K562 (cell line): ENCODE results near the gene ALDH9A1. TPM values are rescaled to one million over a fixed set of nuclear protein-coding genes. Genes with fewer than 3 reads are reported as not detected.

ENCODE experiments used
- CLOCK ChIP-seq: fragments of 250-450 bp; sonication (Bioruptor Pico); IDR thresholded peaks from 2 replicates; pipeline ENCODE4 v1.4.0; 2020; ENCODE audit warnings: mild to moderate bottlenecking, moderate library complexity, borderline replicate concordance
- EP300 ChIP-seq: IDR thresholded peaks from 2 replicates; pipeline ENCODE4 v1.6.1; 2012; ENCODE audit warnings: low read length, improper control_type of control experiment
- ESRRA ChIP-seq: fragments of 450-650 bp; IDR thresholded peaks from 2 replicates; pipeline ENCODE4 v1.6.1; 2014; ENCODE audit warnings: low read depth, mild to moderate bottlenecking, moderate library complexity, borderline replicate concordance
- FOXA3 ChIP-seq, 2 experiments: fragments of 450-650 bp in 1 of 2; sonication (generic) in 1 of 2; formaldehyde crosslinking; IDR thresholded peaks in 1 of 2; conservative IDR thresholded peaks in 1 of 2; 2 replicates each; pipeline versions ENCODE4 v1.4.0 to v1.8.0; 2020 to 2022; ENCODE audit warnings: mild to moderate bottlenecking in 2 of 2, missing genetic modification reagents in 1 of 2
- FOXP1 ChIP-seq: sonication (generic); formaldehyde crosslinking; IDR thresholded peaks from 2 replicates; pipeline ENCODE4 v1.8.0; 2022; ENCODE audit warnings: mild to moderate bottlenecking, missing genetic modification reagents
- GABPB1 ChIP-seq: sonication (generic); formaldehyde crosslinking; IDR thresholded peaks from 2 replicates; pipeline ENCODE4 v1.8.0; 2022; ENCODE audit warnings: mild to moderate bottlenecking, missing genetic modification reagents
- GTF2A2 ChIP-seq: IDR thresholded peaks from 2 replicates; pipeline ENCODE4 v1.6.1; 2016; ENCODE audit warnings: mild to moderate bottlenecking, missing genetic modification characterization, missing compliant biosample characterization
- HNRNPUL1 ChIP-seq: fragments of 200-400 bp; formaldehyde crosslinking; IDR thresholded peaks from 2 replicates; pipeline ENCODE4 v1.6.1; 2017; ENCODE audit warnings: low read length
- HSF4 ChIP-seq: fragments of 250-450 bp; sonication (Bioruptor Pico); IDR thresholded peaks from 2 replicates; pipeline ENCODE4 v2.1.2; 2022; ENCODE audit warnings: mild to moderate bottlenecking, moderate library complexity, borderline replicate concordance
- MCM2 ChIP-seq: fragments of 450-650 bp; IDR thresholded peaks from 2 replicates; pipeline ENCODE4 v1.6.1; 2017; ENCODE audit warnings: low read depth, mild to moderate bottlenecking
- MIER1 ChIP-seq: fragments of 450-650 bp; IDR thresholded peaks from 2 replicates; pipeline ENCODE4 v1.6.1; 2016; ENCODE audit warnings: antibody characterized with exemption, mild to moderate bottlenecking, low read depth
- NCOA2 ChIP-seq, 2 experiments: fragments of 450-650 bp; IDR thresholded peaks; 2 replicates each; pipeline ENCODE4 v1.6.1; 2018; ENCODE audit warnings: mild to moderate bottlenecking in 2 of 2, moderate library complexity in 1 of 2; ENCODE audit not compliant: partially characterized antibody in 2 of 2
- NELFE ChIP-seq: IDR thresholded peaks from 2 replicates; pipeline ENCODE4 v1.6.1; 2011; ENCODE audit warnings: mild to moderate bottlenecking; ENCODE audit not compliant: insufficient read depth, insufficient read length
- OTX1 ChIP-seq: fragments of 450-650 bp; formaldehyde crosslinking; IDR thresholded peaks from 2 replicates; pipeline ENCODE4 v1.4.0; 2022; ENCODE audit warnings: mild to moderate bottlenecking
- PTTG1 ChIP-seq: fragments of 450-650 bp; IDR thresholded peaks from 2 replicates; pipeline ENCODE4 v1.6.1; 2016; ENCODE audit warnings: low read depth, mild to moderate bottlenecking, missing genetic modification characterization, missing compliant biosample characterization
- SMARCA4 ChIP-seq: fragments of 450-650 bp; IDR thresholded peaks from 2 replicates; pipeline ENCODE4 v1.6.1; 2016
- SMARCE1 ChIP-seq: fragments of 450-650 bp; IDR thresholded peaks from 2 replicates; pipeline ENCODE4 v1.7.1; 2016; ENCODE audit warnings: mild to moderate bottlenecking
- SMC3 ChIP-seq: conservative IDR thresholded peaks from 2 replicates; pipeline ENCODE4 v1.6.1; 2011; ENCODE audit warnings: low read depth, low read length, improper control_type of control experiment; ENCODE audit not compliant: insufficient read depth
- SRSF7 ChIP-seq: fragments of 200-400 bp; formaldehyde crosslinking; optimal IDR thresholded peaks from 2 replicates; pipeline ENCODE3; 2017; ENCODE audit warnings: mild to moderate bottlenecking, low read depth, low read length
- ZFP30 ChIP-seq: fragments of 250-450 bp; sonication (Bioruptor Pico); IDR thresholded peaks from 2 replicates; pipeline ENCODE4 v1.8.0; 2022; ENCODE audit warnings: moderate library complexity, mild to moderate bottlenecking, inconsistent platforms, borderline replicate concordance
- ZKSCAN3 ChIP-seq: fragments of 250-450 bp; sonication (Bioruptor Pico); IDR thresholded peaks from 2 replicates; pipeline ENCODE4 v1.4.0; 2020
- ZNF408 ChIP-seq: fragments of 250-450 bp; sonication (Bioruptor Pico); IDR thresholded peaks from 2 replicates; pipeline ENCODE4 v1.4.0; 2020; ENCODE audit warnings: low read depth, mild to moderate bottlenecking, moderate library complexity
- ZNF507 ChIP-seq: conservative IDR thresholded peaks from 2 replicates; pipeline ENCODE4 v1.6.1; 2017; ENCODE audit warnings: missing genetic modification characterization, missing compliant biosample characterization
- ZNF766 ChIP-seq: fragments of 200-800 bp; sonication (Bioruptor generic); conservative IDR thresholded peaks from 2 replicates; pipeline ENCODE4 v1.6.1; 2016; ENCODE audit warnings: missing genetic modification characterization, missing compliant biosample characterization
- polyA plus RNA-seq, 8 experiments: library from polyadenylated mRNA; depleted of rRNA in 4 of 8; stranded (reverse) in 5 of 8; unstranded in 3 of 8; fragments of >200 nt; fragmentation: Nextera tagmentation in 2 of 8; fragmentation: Illumina TruSeq in 1 of 8; extraction: Ambion mirVana in 2 of 8; extraction: Trizol in 1 of 8; gene quantifications; 2 replicates each; pipeline versions ENCODE4 v1.2.1 to v1.2.3, GENCODE V29; 2011 to 2014; ENCODE audit warnings: inconsistent platforms in 1 of 8, missing spikeins in 1 of 8
- total RNA-seq, 7 experiments: library from RNA; depleted of rRNA in 6 of 7; stranded (reverse); fragments of >200 nt in 6 of 7; fragmentation: Illumina TruSeq in 2 of 7; extraction: Trizol in 2 of 7; gene quantifications; 2 replicates each; pipeline versions ENCODE4 v1.2.1 to v1.2.3, GENCODE V29; 2011 to 2021; ENCODE audit warnings: low replicate concordance in 1 of 7
- TF ChIP-seq, protein P1 (sequence below): fragments of 450-650 bp; IDR thresholded peaks from 2 replicates; pipeline ENCODE4 v1.6.1; 2016; ENCODE audit warnings: low read depth, mild to moderate bottlenecking, moderate library complexity
- TF ChIP-seq, protein P2 (sequence below): sonication (generic); formaldehyde crosslinking; IDR thresholded peaks from 2 replicates; pipeline ENCODE4 v1.8.1; 2023; ENCODE audit warnings: mild to moderate bottlenecking, missing genetic modification reagents

ALDH9A1 gene
- total and polyA plus RNA-seq, 9 of the 15 experiments (the other 6 are each of a cell fraction or from before 2014, with no cell fraction given) = 26.5 to 54.3 (median 39.2) TPM

DNA sequence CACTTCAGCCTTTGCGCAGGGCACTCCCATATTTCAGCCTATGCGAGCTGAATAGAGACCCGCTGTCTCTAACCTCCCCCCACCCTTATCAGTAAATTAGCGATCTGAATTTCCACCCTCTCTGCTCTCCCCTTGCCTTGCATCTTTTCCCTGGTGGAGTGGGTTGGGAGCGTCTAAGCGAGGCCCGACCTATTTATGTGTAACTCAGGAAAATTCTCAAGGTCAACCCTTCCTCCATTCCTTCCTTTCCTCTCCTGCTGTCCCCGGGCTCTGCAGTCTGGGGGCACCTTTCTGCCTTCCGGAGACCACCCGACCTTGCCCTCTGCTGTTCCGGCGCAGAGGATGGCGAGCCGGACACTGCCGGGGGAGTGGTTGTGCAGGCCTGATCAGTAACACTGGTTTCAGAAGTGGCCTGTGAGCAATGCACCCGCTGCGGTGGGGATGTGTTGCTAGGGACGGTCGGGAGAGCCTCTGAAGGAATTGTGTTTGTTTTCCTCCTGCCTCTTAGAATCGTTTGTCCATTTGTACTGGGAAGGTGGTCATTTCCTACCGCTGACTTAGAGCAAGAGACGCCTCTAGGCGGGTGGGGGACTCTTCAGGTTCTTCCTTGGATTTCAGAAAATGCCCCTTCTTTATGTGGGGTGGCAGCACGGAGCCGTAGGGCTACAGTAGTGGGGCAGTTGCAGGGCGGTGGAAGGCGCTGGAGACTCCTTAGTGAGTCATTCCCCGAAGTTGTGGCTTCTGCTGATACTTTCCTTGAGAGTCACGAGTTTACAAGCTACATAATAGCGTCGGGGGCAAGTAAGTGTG, 66.8 kb downstream of the ALDH9A1 start (continued):
- no peak for TF ChIP-seq SRSF7
- TF ChIP-seq PTTG1 (tag) = no peak
- TF ChIP-seq, protein P1, sequence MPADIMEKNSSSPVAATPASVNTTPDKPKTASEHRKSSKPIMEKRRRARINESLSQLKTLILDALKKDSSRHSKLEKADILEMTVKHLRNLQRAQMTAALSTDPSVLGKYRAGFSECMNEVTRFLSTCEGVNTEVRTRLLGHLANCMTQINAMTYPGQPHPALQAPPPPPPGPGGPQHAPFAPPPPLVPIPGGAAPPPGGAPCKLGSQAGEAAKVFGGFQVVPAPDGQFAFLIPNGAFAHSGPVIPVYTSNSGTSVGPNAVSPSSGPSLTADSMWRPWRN = no peak
- no peak for TF ChIP-seq CLOCK (CRISPR knock-in tag)
- no peak for TF ChIP-seq GTF2A2 (tag)
- TF ChIP-seq ZFP30 = no peak
- peak; percentile 82 for TF ChIP-seq SMARCA4
- no peak for TF ChIP-seq SMC3
- peak; percentile 85 for TF ChIP-seq SMARCE1
- peak; percentile 51; the same call in 1 of the 2 replicates for TF ChIP-seq GABPB1 (CRISPR knock-in tag)
- TF ChIP-seq ZNF766 = no peak
- TF ChIP-seq NCOA2 (IDR thresholded peaks at IDR 0.05; ENCODE audit: partially characterized antibody in 2 of 2) = no peak
- no peak for TF ChIP-seq HSF4 (CRISPR knock-in tag)
- no peak for TF ChIP-seq FOXA3 (CRISPR knock-in tag; conservative IDR thresholded peaks at IDR 0.05 in 1 of 2, IDR thresholded peaks at IDR 0.05 in 1 of 2)
- TF ChIP-seq ZKSCAN3 (CRISPR knock-in tag) = no peak
- no peak for TF ChIP-seq NELFE
- TF ChIP-seq, protein P2, sequence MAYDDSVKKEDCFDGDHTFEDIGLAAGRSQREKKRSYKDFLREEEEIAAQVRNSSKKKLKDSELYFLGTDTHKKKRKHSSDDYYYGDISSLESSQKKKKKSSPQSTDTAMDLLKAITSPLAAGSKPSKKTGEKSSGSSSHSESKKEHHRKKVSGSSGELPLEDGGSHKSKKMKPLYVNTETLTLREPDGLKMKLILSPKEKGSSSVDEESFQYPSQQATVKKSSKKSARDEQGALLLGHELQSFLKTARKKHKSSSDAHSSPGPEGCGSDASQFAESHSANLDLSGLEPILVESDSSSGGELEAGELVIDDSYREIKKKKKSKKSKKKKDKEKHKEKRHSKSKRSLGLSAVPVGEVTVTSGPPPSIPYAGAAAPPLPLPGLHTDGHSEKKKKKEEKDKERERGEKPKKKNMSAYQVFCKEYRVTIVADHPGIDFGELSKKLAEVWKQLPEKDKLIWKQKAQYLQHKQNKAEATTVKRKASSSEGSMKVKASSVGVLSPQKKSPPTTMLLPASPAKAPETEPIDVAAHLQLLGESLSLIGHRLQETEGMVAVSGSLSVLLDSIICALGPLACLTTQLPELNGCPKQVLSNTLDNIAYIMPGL (CRISPR knock-in tag) = no peak
- no peak for TF ChIP-seq FOXP1 (CRISPR knock-in tag)
- no peak for TF ChIP-seq MCM2
- no peak for TF ChIP-seq HNRNPUL1
- 0 out of 2 replicates have a peak, but pooled peaks have one; percentile 33 for TF ChIP-seq MIER1
- no peak for TF ChIP-seq OTX1
- TF ChIP-seq ZNF408 = no peak
- TF ChIP-seq ZNF507 (tag) = no peak
- TF ChIP-seq ESRRA = no peak
- TF ChIP-seq EP300 = no peak
